ENCODE results near the gene TMEM45A.

Gene TMEM45A

GRCh38 chr3:100523050-100523760 is 30.8 kb downstream of the TMEM45A start:
- Histone ChIP-seq H3K4me3 (no peak overlapping the region), H3K27ac (no peak overlapping the region)
- no peak for TF ChIP-seq CTCF (IDR thresholded peaks at IDR 0.05)
- no peak for DNase-seq (ENCODE audit: low spot score)

GRCh38 chr3:100525753-100526612 is 33.6 kb downstream of the TMEM45A start:
- no peak overlapping the region for H3K4me3 ChIP-seq

GRCh38 chr3:100526613-100527346 is 34.4 kb downstream of the TMEM45A start:
- DNase-seq (ENCODE audit: low spot score), result no peak
- Histone ChIP-seq H3K27ac (peak overlapping the region in 1 of 2 donors; percentile 68), H3K4me3 (no peak overlapping the region)
- no peak for TF ChIP-seq CTCF (IDR thresholded peaks at IDR 0.05)

More at GRCh38 chr3:100525753-100526612, 33.6 kb downstream of the TMEM45A start:
- peak overlapping the region in 1 of 2 donors; percentile 68 for H3K27ac ChIP-seq
- TF ChIP-seq CTCF (IDR thresholded peaks at IDR 0.05), result no peak
- DNase-seq (ENCODE audit: low spot score), result no peak

- no peak overlapping the region for H3K4me3 ChIP-seq
- DNase-seq (ENCODE audit: low spot score), result no peak
- no peak overlapping the region for H3K27ac ChIP-seq
- no peak for TF ChIP-seq CTCF (IDR thresholded peaks at IDR 0.05)
These were observed 34.9 kb downstream of the TMEM45A start for GRCh38 chr3:100527347-100527735.

GRCh38 chr3:100531093-100531492 is 38.7 kb downstream of the TMEM45A start:
- DNase-seq (ENCODE audit: low spot score), result no peak
- no peak for TF ChIP-seq CTCF (IDR thresholded peaks at IDR 0.05)
- H3K4me3 ChIP-seq, result no peak overlapping the region
- no peak overlapping the region for H3K27ac ChIP-seq

- H3K27ac ChIP-seq, result no peak overlapping the region
These were observed 40.0 kb downstream of the TMEM45A start for GRCh38 chr3:100532411-100532810.

More at GRCh38 chr3:100532411-100532810, 40.0 kb downstream of the TMEM45A start:
- H3K4me3 ChIP-seq, result no peak overlapping the region
- DNase-seq (ENCODE audit: low spot score), result no peak
- no peak for TF ChIP-seq CTCF (IDR thresholded peaks at IDR 0.05)
